HEK293 (cell line): ENCODE data around the gene UXS1.

ENCODE experiments used
- CTCF ChIP-seq: fragments of 450-650 bp; formaldehyde crosslinking; IDR thresholded peaks from 2 replicates; pipeline ENCODE4 v1.5.1; 2016; ENCODE audit warnings: missing biosample characterization, missing genetic modification characterization
- ZNF114 ChIP-seq: fragments of 450-650 bp; formaldehyde crosslinking; IDR thresholded peaks from 2 replicates; pipeline ENCODE4 v1.5.0; 2017; ENCODE audit warnings: missing biosample characterization, missing genetic modification characterization
- ZNF2 ChIP-seq: fragments of 450-650 bp; formaldehyde crosslinking; IDR thresholded peaks from 2 replicates; pipeline ENCODE4 v1.5.1; 2016; ENCODE audit warnings: missing biosample characterization, missing genetic modification characterization
- ZNF280D ChIP-seq: fragments of 450-650 bp; formaldehyde crosslinking; IDR thresholded peaks from 2 replicates; pipeline ENCODE4 v1.5.1; 2016; ENCODE audit warnings: missing biosample characterization, missing genetic modification characterization
- ZNF558 ChIP-seq: fragments of 450-650 bp; formaldehyde crosslinking; IDR thresholded peaks from 2 replicates; pipeline ENCODE4 v1.5.1; 2016; ENCODE audit warnings: missing biosample characterization, missing genetic modification characterization
- ZNF747 ChIP-seq: fragments of 450-650 bp; formaldehyde crosslinking; IDR thresholded peaks from 2 replicates; pipeline ENCODE4 v1.5.1; 2016; ENCODE audit warnings: missing biosample characterization, missing genetic modification characterization

DNA sequence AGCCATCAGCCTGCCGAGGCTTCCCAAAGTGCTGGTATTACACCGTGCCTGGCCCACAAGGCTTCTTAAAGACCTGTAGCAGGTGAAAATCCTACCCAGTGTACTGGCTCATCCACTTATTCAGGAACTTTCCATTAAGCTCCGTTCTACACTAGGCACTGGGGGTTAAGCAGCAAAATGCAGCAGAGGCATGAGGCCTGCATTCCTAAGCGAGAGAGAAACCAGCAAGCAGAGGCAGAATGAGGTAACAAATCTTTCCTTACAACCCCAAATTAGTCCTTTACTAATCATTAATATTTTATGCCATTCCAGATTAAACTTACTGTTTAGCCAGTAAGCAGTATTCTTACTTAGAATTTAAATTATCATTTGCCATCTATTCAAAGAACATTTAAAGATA lies 32.8 kb downstream of the UXS1 start:
- TF ChIP-seq ZNF2 (tag by site-specific recombination) (no peak), CTCF (tag by site-specific recombination) (no peak), ZNF280D (tag by site-specific recombination) (no peak), ZNF747 (tag by site-specific recombination) (no peak), ZNF114 (no peak), ZNF558 (tag by site-specific recombination) (no peak)
